ENCODE results near the gene DHX16. TPM values are rescaled to one million over a fixed set of nuclear protein-coding genes. Genes with fewer than 3 reads are reported as not detected.
"Not testable (repeated sequence)": the region's sequence is repeated elsewhere in the genome, so short reads cannot be mapped to it uniquely, and the experiment has no call there.

Gene DHX16
- total RNA-seq, 1 experiment from 2014 or later, result 46.4 TPM

- Histone ChIP-seq H3K4me1 (ENCODE audit: insufficient read depth, low read length, poor library complexity, severe bottlenecking) (no peaks in the 10 kb centered on the region), H3K9me3 (ENCODE audit: low read depth, low read length, poor library complexity, severe bottlenecking) (no peaks in the 10 kb centered on the region), H3K27ac (ENCODE audit: low read depth, low read length, poor library complexity, severe bottlenecking) (no peak overlapping the region), H3K27me3 (replicated peaks; ENCODE audit: insufficient read depth, low read depth, low read length, poor library complexity) (no peaks in the 10 kb centered on the region), H3K4me3 (ENCODE audit: low read depth, low read length, poor library complexity, severe bottlenecking) (no peak overlapping the region), H3K36me3 (ENCODE audit: insufficient read depth, low read length, poor library complexity, severe bottlenecking) (peaks cover 59% of the 10 kb centered on the region)
- no peak for DNase-seq (ENCODE audit: low spot score)
- intact Hi-C loops (cut with micrococcal nuclease; ENCODE audit: unreplicated experiment), result no loop called here
- ChIA-PET POLR2A (ENCODE audit: low non-redundant PET) (no interaction called here), CTCF (no interaction called here)
- TF ChIP-seq, protein P1, sequence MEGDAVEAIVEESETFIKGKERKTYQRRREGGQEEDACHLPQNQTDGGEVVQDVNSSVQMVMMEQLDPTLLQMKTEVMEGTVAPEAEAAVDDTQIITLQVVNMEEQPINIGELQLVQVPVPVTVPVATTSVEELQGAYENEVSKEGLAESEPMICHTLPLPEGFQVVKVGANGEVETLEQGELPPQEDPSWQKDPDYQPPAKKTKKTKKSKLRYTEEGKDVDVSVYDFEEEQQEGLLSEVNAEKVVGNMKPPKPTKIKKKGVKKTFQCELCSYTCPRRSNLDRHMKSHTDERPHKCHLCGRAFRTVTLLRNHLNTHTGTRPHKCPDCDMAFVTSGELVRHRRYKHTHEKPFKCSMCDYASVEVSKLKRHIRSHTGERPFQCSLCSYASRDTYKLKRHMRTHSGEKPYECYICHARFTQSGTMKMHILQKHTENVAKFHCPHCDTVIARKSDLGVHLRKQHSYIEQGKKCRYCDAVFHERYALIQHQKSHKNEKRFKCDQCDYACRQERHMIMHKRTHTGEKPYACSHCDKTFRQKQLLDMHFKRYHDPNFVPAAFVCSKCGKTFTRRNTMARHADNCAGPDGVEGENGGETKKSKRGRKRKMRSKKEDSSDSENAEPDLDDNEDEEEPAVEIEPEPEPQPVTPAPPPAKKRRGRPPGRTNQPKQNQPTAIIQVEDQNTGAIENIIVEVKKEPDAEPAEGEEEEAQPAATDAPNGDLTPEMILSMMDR (conservative IDR thresholded peaks at IDR 0.05; ENCODE audit: low read depth, low read length), result no peak
- TF ChIP-seq EZH2 (IDR thresholded peaks at IDR 0.05; ENCODE audit: borderline replicate concordance, low read depth, low read length, poor library complexity, severe bottlenecking), result no peak
- BruUV-seq (replicated peaks), result TSS peak; percentile 51
Measured at GRCh38 chr6:30664994-30665767, 7.6 kb downstream of the DHX16 start.

- peaks cover 67% of the 10 kb centered on the region for H3K36me3 ChIP-seq (ENCODE audit: insufficient read depth, low read length, poor library complexity, severe bottlenecking)
- DNase-seq (ENCODE audit: low spot score); POLR2A ChIA-PET (ENCODE audit: low non-redundant PET); H3K9me3 ChIP-seq (ENCODE audit: low read depth, low read length, poor library complexity, severe bottlenecking); CTCF ChIA-PET; H3K27ac ChIP-seq (ENCODE audit: low read depth, low read length, poor library complexity, severe bottlenecking); H3K27me3 ChIP-seq (replicated peaks; ENCODE audit: insufficient read depth, low read depth, low read length, poor library complexity); H3K4me3 ChIP-seq (ENCODE audit: low read depth, low read length, poor library complexity, severe bottlenecking); intact Hi-C loops (cut with micrococcal nuclease; ENCODE audit: unreplicated experiment); BruUV-seq (replicated peaks); H3K4me1 ChIP-seq (ENCODE audit: insufficient read depth, low read length, poor library complexity, severe bottlenecking): not testable (repeated sequence)
Measured at GRCh38 chr6:30657922-30658321, 14.9 kb downstream of the DHX16 start.

DNA sequence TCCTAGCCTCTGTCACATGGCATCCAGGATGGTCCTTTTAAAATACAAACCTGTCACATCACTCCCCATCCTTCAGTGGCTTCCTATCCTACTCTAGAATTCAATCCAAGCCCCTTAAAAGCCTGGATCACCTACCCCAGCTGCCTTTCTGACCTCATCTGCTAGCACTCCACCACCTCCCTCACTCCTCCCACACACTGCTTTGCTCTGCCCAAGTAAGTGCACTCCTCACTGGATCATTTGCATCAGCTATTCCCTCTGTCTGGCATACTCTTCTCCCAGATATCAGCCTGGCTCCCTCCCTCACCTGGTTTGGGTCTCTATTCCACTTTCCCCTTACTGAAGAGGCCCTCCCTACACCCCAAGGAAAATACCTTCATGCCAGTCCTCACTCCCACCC lies 15.4 kb downstream of the DHX16 start:
- DNase-seq (ENCODE audit: low spot score), result no peak
- BruUV-seq (replicated peaks), result no TSS peak
- Histone ChIP-seq H3K27ac (ENCODE audit: low read depth, low read length, poor library complexity, severe bottlenecking) (no peak overlapping the region), H3K9me3 (ENCODE audit: low read depth, low read length, poor library complexity, severe bottlenecking) (no peaks in the 10 kb centered on the region), H3K27me3 (replicated peaks; ENCODE audit: insufficient read depth, low read depth, low read length, poor library complexity) (no peaks in the 10 kb centered on the region), H3K4me3 (ENCODE audit: low read depth, low read length, poor library complexity, severe bottlenecking) (no peak overlapping the region), H3K4me1 (ENCODE audit: insufficient read depth, low read length, poor library complexity, severe bottlenecking) (no peaks in the 10 kb centered on the region), H3K36me3 (ENCODE audit: insufficient read depth, low read length, poor library complexity, severe bottlenecking) (peaks cover 67% of the 10 kb centered on the region)
- ChIA-PET POLR2A (ENCODE audit: low non-redundant PET) (no interaction called here), CTCF (no interaction called here)
- intact Hi-C loops (cut with micrococcal nuclease; ENCODE audit: unreplicated experiment), result no loop called here
- TF ChIP-seq EZH2 (IDR thresholded peaks at IDR 0.05; ENCODE audit: borderline replicate concordance, low read depth, low read length, poor library complexity, severe bottlenecking), result no peak
- TF ChIP-seq, protein P1 (conservative IDR thresholded peaks at IDR 0.05; ENCODE audit: low read depth, low read length), result no peak

GRCh38 chr6:30656513-30656912 lies 16.3 kb downstream of the DHX16 start:
- Histone ChIP-seq H3K27ac (ENCODE audit: low read depth, low read length, poor library complexity, severe bottlenecking) (no peak overlapping the region), H3K9me3 (ENCODE audit: low read depth, low read length, poor library complexity, severe bottlenecking) (no peaks in the 10 kb centered on the region), H3K4me1 (ENCODE audit: insufficient read depth, low read length, poor library complexity, severe bottlenecking) (no peaks in the 10 kb centered on the region), H3K27me3 (replicated peaks; ENCODE audit: insufficient read depth, low read depth, low read length, poor library complexity) (no peaks in the 10 kb centered on the region), H3K4me3 (ENCODE audit: low read depth, low read length, poor library complexity, severe bottlenecking) (no peak overlapping the region), H3K36me3 (ENCODE audit: insufficient read depth, low read length, poor library complexity, severe bottlenecking) (peaks cover 68% of the 10 kb centered on the region)
- no peak for DNase-seq (ENCODE audit: low spot score)
- POLR2A ChIA-PET (ENCODE audit: low non-redundant PET), result no interaction called here
- intact Hi-C loops (cut with micrococcal nuclease; ENCODE audit: unreplicated experiment), result no loop called here
- BruUV-seq (replicated peaks), result TSS peak; percentile 8
- TF ChIP-seq, protein P1 (conservative IDR thresholded peaks at IDR 0.05; ENCODE audit: low read depth, low read length), result no peak
- no peak for TF ChIP-seq EZH2 (IDR thresholded peaks at IDR 0.05; ENCODE audit: borderline replicate concordance, low read depth, low read length, poor library complexity, severe bottlenecking)
- CTCF ChIA-PET, result no interaction called here

Data from A673 (cell line).